Measurements from ENCODE around the gene PAFAH1B2.

The PAFAH1B2 gene

GRCh38 chr11:117219001-117219400, 74.9 kb downstream of the PAFAH1B2 start:
- H3K4me3 ChIP-seq (ENCODE audit: low read depth in 1 of 5, low read length in 5 of 5): no peak overlapping the region
- H3K4me1 ChIP-seq (ENCODE audit: control insufficient read depth in 5 of 5, insufficient read depth in 5 of 5, low read length in 5 of 5): peaks cover 30 to 61% (median 59%) of the 10 kb centered on the region in 5 donors
- peak overlapping the region; percentile 62 for H3K27ac ChIP-seq (ENCODE audit: low read depth, low read length)
- H3K27me3 ChIP-seq (ENCODE audit: control insufficient read depth in 5 of 5, insufficient read depth in 4 of 5, low read length in 5 of 5): no peaks in the 10 kb centered on the region
- H3K36me3 ChIP-seq (ENCODE audit: control insufficient read depth in 5 of 5, insufficient read depth in 5 of 5, low read length in 5 of 5): peaks cover 0 to 66% (median 42%) of the 10 kb centered on the region in 5 donors
- H3K9ac ChIP-seq (ENCODE audit: low read length in 5 of 5): peak overlapping the region in 1 of 5 donors; percentile 41
- no peaks in the 10 kb centered on the region for H3K9me3 ChIP-seq (ENCODE audit: control insufficient read depth in 5 of 5, low read length in 5 of 5)

GRCh38 chr11:117219455-117219854, 75.4 kb downstream of the PAFAH1B2 start:
- Histone ChIP-seq H3K27me3 (ENCODE audit: control insufficient read depth in 5 of 5, insufficient read depth in 4 of 5, low read length in 5 of 5) (no peaks in the 10 kb centered on the region), H3K4me1 (ENCODE audit: control insufficient read depth in 5 of 5, insufficient read depth in 5 of 5, low read length in 5 of 5) (peaks cover 31 to 63% (median 61%) of the 10 kb centered on the region in 5 donors), H3K4me3 (ENCODE audit: low read depth in 1 of 5, low read length in 5 of 5) (no peak overlapping the region), H3K27ac (ENCODE audit: low read depth, low read length) (no peak overlapping the region), H3K9me3 (ENCODE audit: control insufficient read depth in 5 of 5, low read length in 5 of 5) (no peaks in the 10 kb centered on the region), H3K9ac (ENCODE audit: low read length in 5 of 5) (no peak overlapping the region), H3K36me3 (ENCODE audit: control insufficient read depth in 5 of 5, insufficient read depth in 5 of 5, low read length in 5 of 5) (peaks cover 0 to 66% (median 42%) of the 10 kb centered on the region in 5 donors)

GRCh38 chr11:117219995-117220394, 75.9 kb downstream of the PAFAH1B2 start:
- peaks cover 32 to 67% (median 65%) of the 10 kb centered on the region in 5 donors for H3K4me1 ChIP-seq (ENCODE audit: control insufficient read depth in 5 of 5, insufficient read depth in 5 of 5, low read length in 5 of 5)
- no peaks in the 10 kb centered on the region for H3K9me3 ChIP-seq (ENCODE audit: control insufficient read depth in 5 of 5, low read length in 5 of 5)
- H3K27me3 ChIP-seq (ENCODE audit: control insufficient read depth in 5 of 5, insufficient read depth in 4 of 5, low read length in 5 of 5): no peaks in the 10 kb centered on the region
- H3K36me3 ChIP-seq (ENCODE audit: control insufficient read depth in 5 of 5, insufficient read depth in 5 of 5, low read length in 5 of 5): peaks cover 0 to 64% (median 38%) of the 10 kb centered on the region in 5 donors
- H3K9ac ChIP-seq (ENCODE audit: low read length in 5 of 5): peak overlapping the region in 2 of 5 donors; percentile 62 to 69
- peak overlapping the region; percentile 76 for H3K27ac ChIP-seq (ENCODE audit: low read depth, low read length)
- no peak overlapping the region for H3K4me3 ChIP-seq (ENCODE audit: low read depth in 1 of 5, low read length in 5 of 5)

- H3K4me3 ChIP-seq (ENCODE audit: low read depth in 1 of 5, low read length in 5 of 5): peak overlapping the region in 1 of 5 donors; percentile 9
- no peaks in the 10 kb centered on the region for H3K27me3 ChIP-seq (ENCODE audit: control insufficient read depth in 5 of 5, insufficient read depth in 4 of 5, low read length in 5 of 5)
- H3K36me3 ChIP-seq (ENCODE audit: control insufficient read depth in 5 of 5, insufficient read depth in 5 of 5, low read length in 5 of 5): peaks cover 0 to 68% (median 43%) of the 10 kb centered on the region in 5 donors
- H3K27ac ChIP-seq (ENCODE audit: low read depth, low read length): peak overlapping the region; percentile 76
- H3K9ac ChIP-seq (ENCODE audit: low read length in 5 of 5): peak overlapping the region in 3 of 5 donors; percentile 1 to 69 (median 62)
- peaks cover 32 to 67% (median 65%) of the 10 kb centered on the region in 5 donors for H3K4me1 ChIP-seq (ENCODE audit: control insufficient read depth in 5 of 5, insufficient read depth in 5 of 5, low read length in 5 of 5)
- no peaks in the 10 kb centered on the region for H3K9me3 ChIP-seq (ENCODE audit: control insufficient read depth in 5 of 5, low read length in 5 of 5)
Observed at GRCh38 chr11:117220568-117220967, 76.5 kb downstream of the PAFAH1B2 start.

- Histone ChIP-seq H3K36me3 (ENCODE audit: control insufficient read depth in 5 of 5, insufficient read depth in 5 of 5, low read length in 5 of 5) (peaks cover 0 to 68% (median 42%) of the 10 kb centered on the region in 5 donors), H3K27me3 (ENCODE audit: control insufficient read depth in 5 of 5, insufficient read depth in 4 of 5, low read length in 5 of 5) (no peaks in the 10 kb centered on the region), H3K4me3 (ENCODE audit: low read depth in 1 of 5, low read length in 5 of 5) (peak overlapping the region in 3 of 5 donors; percentile 6 to 52 (median 30)), H3K4me1 (ENCODE audit: control insufficient read depth in 5 of 5, insufficient read depth in 5 of 5, low read length in 5 of 5) (peaks cover 32 to 67% (median 65%) of the 10 kb centered on the region in 5 donors), H3K27ac (ENCODE audit: low read depth, low read length) (peak overlapping the region; percentile 76), H3K9ac (ENCODE audit: low read length in 5 of 5) (peak overlapping the region in 3 of 5 donors; percentile 1 to 69 (median 62)), H3K9me3 (ENCODE audit: control insufficient read depth in 5 of 5, low read length in 5 of 5) (no peaks in the 10 kb centered on the region)
Observed at GRCh38 chr11:117220999-117221774, 77.1 kb downstream of the PAFAH1B2 start.

- H3K27me3 ChIP-seq (ENCODE audit: control insufficient read depth in 5 of 5, insufficient read depth in 4 of 5, low read length in 5 of 5): no peaks in the 10 kb centered on the region
- H3K4me3 ChIP-seq (ENCODE audit: low read depth in 1 of 5, low read length in 5 of 5): peak overlapping the region in 3 of 5 donors; percentile 6 to 52 (median 30)
- H3K9ac ChIP-seq (ENCODE audit: low read length in 5 of 5): peak overlapping the region in 3 of 5 donors; percentile 1 to 69 (median 23)
- H3K9me3 ChIP-seq (ENCODE audit: control insufficient read depth in 5 of 5, low read length in 5 of 5): no peaks in the 10 kb centered on the region
- peaks cover 0 to 70% (median 46%) of the 10 kb centered on the region in 5 donors for H3K36me3 ChIP-seq (ENCODE audit: control insufficient read depth in 5 of 5, insufficient read depth in 5 of 5, low read length in 5 of 5)
- peaks cover 32 to 62% (median 60%) of the 10 kb centered on the region in 5 donors for H3K4me1 ChIP-seq (ENCODE audit: control insufficient read depth in 5 of 5, insufficient read depth in 5 of 5, low read length in 5 of 5)
- peak overlapping the region; percentile 76 for H3K27ac ChIP-seq (ENCODE audit: low read depth, low read length)
Observed at GRCh38 chr11:117221775-117222517, 77.9 kb downstream of the PAFAH1B2 start.

GRCh38 chr11:117222991-117223740, 79.1 kb downstream of the PAFAH1B2 start:
- Histone ChIP-seq H3K27me3 (ENCODE audit: control insufficient read depth in 5 of 5, insufficient read depth in 4 of 5, low read length in 5 of 5) (no peaks in the 10 kb centered on the region), H3K9me3 (ENCODE audit: control insufficient read depth in 5 of 5, low read length in 5 of 5) (no peaks in the 10 kb centered on the region), H3K9ac (ENCODE audit: low read length in 5 of 5) (no peak overlapping the region), H3K4me1 (ENCODE audit: control insufficient read depth in 5 of 5, insufficient read depth in 5 of 5, low read length in 5 of 5) (peaks cover 26 to 50% (median 48%) of the 10 kb centered on the region in 5 donors), H3K4me3 (ENCODE audit: low read depth in 1 of 5, low read length in 5 of 5) (no peak overlapping the region), H3K36me3 (ENCODE audit: control insufficient read depth in 5 of 5, insufficient read depth in 5 of 5, low read length in 5 of 5) (peaks cover 0 to 71% (median 52%) of the 10 kb centered on the region in 5 donors), H3K27ac (ENCODE audit: low read depth, low read length) (peak overlapping the region; percentile 76)

- Histone ChIP-seq H3K4me1 (ENCODE audit: control insufficient read depth in 5 of 5, insufficient read depth in 5 of 5, low read length in 5 of 5) (peaks cover 23 to 42% (median 39%) of the 10 kb centered on the region in 5 donors), H3K9me3 (ENCODE audit: control insufficient read depth in 5 of 5, low read length in 5 of 5) (no peaks in the 10 kb centered on the region), H3K4me3 (ENCODE audit: low read depth in 1 of 5, low read length in 5 of 5) (no peak overlapping the region), H3K27me3 (ENCODE audit: control insufficient read depth in 5 of 5, insufficient read depth in 4 of 5, low read length in 5 of 5) (no peaks in the 10 kb centered on the region), H3K9ac (ENCODE audit: low read length in 5 of 5) (no peak overlapping the region), H3K36me3 (ENCODE audit: control insufficient read depth in 5 of 5, insufficient read depth in 5 of 5, low read length in 5 of 5) (peaks cover 0 to 71% (median 50%) of the 10 kb centered on the region in 5 donors), H3K27ac (ENCODE audit: low read depth, low read length) (no peak overlapping the region)
Observed at GRCh38 chr11:117223741-117224689, 79.9 kb downstream of the PAFAH1B2 start.

All from subcutaneous abdominal adipose tissue (tissue), 5 donors.